HG03457 (cell line): ENCODE data around the gene IRF7.

ENCODE experiments used
- ATAC-seq: cut with Tn5 transposase; IDR thresholded peaks from one replicate; pipeline ENCODE4 v1.9.1; 2021; ENCODE audit warnings: moderate number of reproducible peaks; ENCODE audit not compliant: unreplicated experiment

The IRF7 gene

DNA sequence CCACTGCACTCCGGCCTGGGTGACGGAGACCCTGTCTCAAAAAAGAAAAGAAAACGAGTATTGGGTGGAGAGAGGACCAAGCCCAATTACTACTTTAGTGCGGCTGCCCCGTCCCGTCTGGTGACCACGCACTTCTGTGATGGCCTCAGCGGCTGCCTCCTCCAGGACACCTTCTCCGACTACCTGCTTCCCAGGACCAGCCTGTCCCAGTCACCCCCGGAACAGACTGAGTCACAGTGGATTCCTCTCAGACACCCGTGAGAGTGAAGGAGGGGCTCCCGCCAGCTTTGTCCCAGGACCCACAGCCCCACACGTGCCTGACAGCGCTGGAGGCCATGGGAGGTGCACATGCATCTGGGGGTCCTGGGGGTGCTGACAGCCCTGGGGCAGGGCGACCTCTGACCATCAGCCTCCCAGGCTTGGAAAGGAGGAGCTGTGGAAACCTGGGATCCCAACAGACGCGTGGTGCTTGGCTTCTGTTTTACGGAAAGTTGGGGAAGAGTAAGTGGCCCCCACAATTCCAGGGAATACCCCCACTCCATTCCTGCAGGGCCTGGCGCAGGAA lies 26.1 kb upstream of the IRF7 start:
- no peak for ATAC-seq

- ATAC-seq: no peak
These were observed 24.4 kb upstream of the IRF7 start for GRCh38 chr11:640021-640706.

DNA sequence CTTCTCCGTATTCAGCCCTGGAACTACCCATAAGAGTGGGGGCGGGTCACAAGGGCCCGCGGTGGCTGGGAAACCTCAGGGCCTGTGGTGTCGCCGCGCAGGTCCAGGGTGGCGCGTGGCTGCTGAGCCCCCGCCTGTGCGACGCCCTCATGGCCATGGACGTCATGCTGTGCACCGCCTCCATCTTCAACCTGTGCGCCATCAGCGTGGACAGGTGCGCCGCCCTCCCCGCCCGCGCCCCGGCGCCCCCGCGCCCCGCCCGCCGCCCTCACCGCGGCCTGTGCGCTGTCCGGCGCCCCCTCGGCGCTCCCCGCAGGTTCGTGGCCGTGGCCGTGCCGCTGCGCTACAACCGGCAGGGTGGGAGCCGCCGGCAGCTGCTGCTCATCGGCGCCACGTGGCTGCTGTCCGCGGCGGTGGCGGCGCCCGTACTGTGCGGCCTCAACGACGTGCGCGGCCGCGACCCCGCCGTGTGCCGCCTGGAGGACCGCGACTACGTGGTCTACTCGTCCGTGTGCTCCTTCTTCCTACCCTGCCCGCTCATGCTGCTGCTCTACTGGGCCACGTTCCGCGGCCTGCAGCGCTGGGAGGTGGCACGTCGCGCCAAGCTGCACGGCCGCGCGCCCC lies 23.7 kb upstream of the IRF7 start:
- no peak for ATAC-seq

- ATAC-seq: no peak
These were observed 23.0 kb upstream of the IRF7 start for GRCh38 chr11:638631-639331.

DNA sequence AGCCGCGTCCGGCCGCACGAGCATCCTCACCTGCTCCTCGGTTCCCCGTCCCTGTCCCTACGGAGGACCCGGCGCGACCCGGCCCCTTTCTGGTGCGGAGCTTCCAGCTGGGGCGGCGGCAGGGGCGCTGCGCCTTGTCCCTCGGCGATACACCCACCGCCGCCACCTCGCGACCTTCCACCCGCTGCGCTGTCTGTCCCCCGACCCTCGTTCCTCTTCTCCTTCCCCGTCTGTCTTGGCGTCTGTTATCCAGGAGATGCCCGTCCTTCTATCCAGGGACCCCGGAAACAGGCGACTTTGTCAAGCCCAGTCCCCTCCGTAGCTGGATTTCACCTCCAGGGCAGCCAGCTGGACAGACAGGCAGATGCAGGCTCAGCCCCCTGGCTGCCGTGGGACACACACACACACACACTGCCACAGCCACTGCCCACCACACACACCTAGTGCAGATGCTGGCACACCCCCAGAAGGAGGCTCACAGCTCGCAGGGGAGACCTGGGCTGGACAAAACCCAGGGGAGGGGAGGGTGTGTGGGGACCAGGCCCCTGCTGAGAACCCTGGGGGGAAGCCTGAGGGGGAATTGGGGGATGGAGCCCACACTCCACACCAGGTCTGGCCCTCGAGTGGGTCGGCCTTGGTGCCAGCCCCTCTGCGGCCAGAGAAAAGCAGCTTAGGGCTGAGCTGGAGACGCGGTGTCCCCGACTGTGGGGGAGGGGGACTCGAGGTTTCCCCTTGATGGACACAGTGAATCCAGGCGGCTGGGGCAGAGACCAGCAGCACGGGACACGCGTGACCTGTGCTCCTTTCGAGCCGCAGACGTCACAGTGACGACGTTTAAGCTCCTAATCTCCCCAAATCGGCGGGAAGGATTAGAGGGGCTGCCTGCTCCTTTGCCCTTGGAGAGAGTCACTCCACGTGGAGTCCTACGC lies 22.1 kb upstream of the IRF7 start:
- no peak for ATAC-seq

DNA sequence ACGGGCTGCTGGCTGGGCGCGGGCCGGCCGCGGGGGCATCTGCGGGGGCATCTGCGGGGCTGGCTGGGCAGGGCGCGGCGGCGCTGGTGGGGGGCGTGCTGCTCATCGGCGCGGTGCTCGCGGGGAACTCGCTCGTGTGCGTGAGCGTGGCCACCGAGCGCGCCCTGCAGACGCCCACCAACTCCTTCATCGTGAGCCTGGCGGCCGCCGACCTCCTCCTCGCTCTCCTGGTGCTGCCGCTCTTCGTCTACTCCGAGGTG lies 21.5 kb upstream of the IRF7 start:
- ATAC-seq: no peak

DNA sequence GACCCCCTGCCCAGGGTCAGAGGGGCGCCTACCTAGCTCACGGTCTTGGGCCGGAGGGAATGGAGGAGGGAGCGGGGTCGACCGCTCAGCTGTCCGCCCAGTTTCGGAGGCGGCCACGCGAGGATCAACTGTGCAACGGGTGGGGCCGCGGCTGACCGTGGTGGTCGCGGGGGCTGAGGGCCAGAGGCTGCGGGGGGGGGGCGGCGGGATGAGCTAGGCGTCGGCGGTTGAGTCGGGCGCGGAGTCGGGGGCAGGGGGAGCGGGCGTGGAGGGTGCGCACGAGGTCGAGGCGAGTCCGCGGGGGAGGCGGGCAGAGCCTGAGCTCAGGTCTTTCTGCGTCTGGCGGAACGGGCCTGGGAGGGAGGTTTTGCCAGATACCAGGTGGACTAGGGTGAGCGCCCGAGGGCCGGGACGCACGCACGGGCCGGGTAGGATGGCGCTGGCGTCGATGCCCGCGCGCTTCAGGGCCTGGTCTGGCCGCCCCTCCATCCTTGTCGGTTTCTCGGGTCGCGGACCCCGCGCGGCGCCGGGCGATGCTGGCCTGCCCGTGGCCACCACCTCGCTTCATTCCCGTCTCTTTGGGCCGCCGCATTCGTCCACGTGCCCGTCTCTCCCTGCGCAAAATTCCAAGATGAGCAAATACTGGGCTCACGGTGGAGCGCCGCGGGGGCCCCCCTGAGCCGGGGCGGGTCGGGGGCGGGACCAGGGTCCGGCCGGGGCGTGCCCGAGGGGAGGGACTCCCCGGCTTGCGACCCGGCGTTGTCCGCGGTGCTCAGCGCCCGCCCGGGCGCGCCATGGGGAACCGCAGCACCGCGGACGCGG lies 21.0 kb upstream of the IRF7 start, which contains the start of gene DRD4:
Gene DRD4, plus strand, starts transcription at position 759 of the 822 bp plus-strand sequence. Its CDS starts 36 bp downstream, at position 795.
- ATAC-seq: no peak

DNA sequence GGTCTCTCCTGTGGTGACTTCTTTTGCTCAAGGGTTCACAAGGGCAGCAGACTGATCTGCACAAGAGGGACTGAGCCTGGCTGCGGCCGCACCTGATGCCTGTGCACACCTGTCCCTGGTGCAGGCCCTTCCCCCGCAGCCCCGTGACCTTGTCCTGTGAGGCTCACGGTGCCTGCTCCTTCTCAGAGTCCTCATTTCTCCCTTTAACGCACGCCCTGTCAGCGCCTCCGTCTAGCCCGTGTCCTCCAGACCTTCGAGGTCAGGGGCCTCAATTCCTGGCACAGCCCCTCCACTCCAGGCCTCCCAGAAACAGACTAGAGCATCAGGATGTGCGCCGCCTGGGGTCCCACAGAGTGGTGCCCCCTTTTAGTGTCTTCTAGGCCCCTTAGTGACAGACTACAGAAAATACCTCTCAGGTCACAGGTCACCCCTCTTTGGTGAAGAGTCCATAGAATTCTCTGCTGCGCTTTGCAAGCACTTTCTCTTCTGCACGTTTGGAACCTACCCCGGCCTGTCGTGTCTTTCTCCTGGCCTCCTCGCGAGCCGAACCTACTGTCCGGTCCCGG lies 20.3 kb upstream of the IRF7 start:
- no peak for ATAC-seq

DNA sequence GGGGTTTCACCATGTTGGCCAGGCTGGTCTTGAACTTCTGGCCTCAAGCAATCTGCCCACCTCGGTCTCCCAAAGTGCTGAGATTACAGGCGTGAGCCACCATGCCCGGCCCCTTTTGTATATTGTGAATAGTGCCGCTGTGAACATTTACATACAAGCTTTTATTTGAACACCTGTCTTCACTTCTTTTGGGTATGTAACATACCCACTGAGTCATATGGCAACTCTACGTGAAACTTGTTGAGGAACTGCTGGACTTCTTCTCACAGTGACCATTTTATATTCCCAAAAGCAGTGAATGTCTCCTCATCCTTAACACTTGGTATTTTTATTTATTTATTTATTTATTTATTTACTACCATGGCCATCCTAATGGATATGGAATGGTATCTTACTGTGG lies 15.1 kb upstream of the IRF7 start:
- no peak for ATAC-seq

- ATAC-seq: no peak
These were observed 13.5 kb upstream of the IRF7 start for GRCh38 chr11:629237-629583.

DNA sequence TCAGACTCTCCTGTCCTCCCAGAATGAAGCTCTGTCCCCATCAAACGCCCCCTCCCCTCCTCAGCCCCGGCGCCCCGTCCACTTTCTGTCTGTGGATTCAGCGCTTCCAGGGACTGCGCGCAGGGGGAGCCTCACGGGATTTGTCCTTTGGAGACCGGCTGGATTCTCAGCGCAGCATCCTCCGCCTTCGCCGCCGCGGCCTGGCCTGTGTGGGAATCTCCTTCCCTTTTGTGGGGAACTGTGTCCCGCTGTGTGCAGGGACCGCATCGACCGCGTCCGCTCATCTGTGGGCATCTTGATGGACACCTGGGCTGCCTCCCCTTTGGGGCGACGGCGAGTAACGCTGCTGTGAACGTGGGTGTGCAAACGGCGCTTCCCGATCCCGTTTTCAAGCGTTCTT lies 12.3 kb upstream of the IRF7 start:
- no peak for ATAC-seq

DNA sequence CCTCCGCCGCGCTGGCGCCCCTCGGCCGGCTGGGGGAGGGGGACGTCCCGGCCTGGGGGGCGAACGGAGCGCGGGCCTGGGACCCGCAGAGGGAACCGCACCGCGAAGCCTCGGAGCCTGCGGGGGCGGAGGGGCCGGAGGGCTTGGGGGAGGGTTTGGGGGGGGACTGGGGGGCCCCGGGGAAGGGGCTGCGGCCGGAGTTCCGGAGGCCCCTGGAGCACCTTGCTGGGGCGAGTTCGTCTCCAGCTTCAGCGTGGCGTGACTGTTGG lies 11.5 kb upstream of the IRF7 start:
- ATAC-seq: no peak

- no peak for ATAC-seq
These were observed 10.9 kb upstream of the IRF7 start, which contains the start of gene SCT for GRCh38 chr11:626475-627307. Gene SCT (minus strand): TSS chr11:627181. CDS start chr11:627143, 38 bp downstream.

- no peak for ATAC-seq
These were observed 10.0 kb upstream of the IRF7 start for GRCh38 chr11:625636-626268.

GRCh38 chr11:624705-625635 lies 9.2 kb upstream of the IRF7 start, which contains the start of gene CDHR5:
Gene CDHR5 (minus strand): TSS chr11:624955. CDS start chr11:624902, 53 bp downstream.
- no peak for ATAC-seq

- no peak for ATAC-seq
These were observed 8.4 kb upstream of the IRF7 start for GRCh38 chr11:623999-624704.

GRCh38 chr11:623349-623869 lies 7.7 kb upstream of the IRF7 start:
- no peak for ATAC-seq
